Ureter (tissue), 1 donor: ENCODE data around the gene KCNB1. TPM values are rescaled to one million over a fixed set of nuclear protein-coding genes. Genes with fewer than 3 reads are reported as not detected.

Source experiments
- DNase-seq: peaks from one replicate; pipeline ENCODE4 v3.0.0-alpha.2; 2020; ENCODE audit warnings: low spot score
- total RNA-seq: library from RNA; stranded (reverse); gene quantifications from one replicate; pipeline ENCODE4 v1.2.4, GENCODE V29; 2023
- donor health status: DM: yes; HTN: yes; CAD: no.

KCNB1 gene
- total RNA-seq, 1 donor from 2014 or later: 1.6 TPM

GRCh38 chr20:49409302-49409974, 73.0 kb downstream of the KCNB1 start:
- DNase-seq: no peak

DNA sequence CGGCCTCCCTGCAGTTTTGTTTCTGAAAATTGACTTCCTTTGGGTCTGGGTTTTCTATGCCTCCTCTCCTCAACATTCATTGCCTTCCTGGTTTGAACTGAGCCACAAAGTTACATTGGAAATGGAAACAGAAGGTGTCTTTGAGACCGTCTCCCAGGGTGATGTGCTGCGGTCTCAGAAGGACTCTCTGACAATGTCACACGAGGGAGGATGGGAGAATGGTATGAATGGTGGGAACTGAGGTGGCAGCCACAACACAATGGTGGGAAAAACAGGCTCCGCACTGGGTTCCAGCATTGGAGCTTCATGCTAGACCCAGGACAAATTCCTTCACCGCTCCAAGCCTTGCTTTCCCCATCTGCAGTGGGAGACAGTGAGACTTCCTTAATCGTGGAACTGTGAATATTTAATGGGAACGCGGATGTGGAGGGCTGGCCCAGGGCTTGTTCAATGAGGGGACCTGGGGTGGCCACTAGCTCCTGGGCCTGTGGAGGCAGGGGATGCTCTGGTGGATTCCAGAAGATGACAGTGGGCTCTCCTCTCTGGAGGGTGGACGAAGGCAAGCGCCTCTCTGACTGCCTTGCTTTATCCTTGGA, 73.9 kb downstream of the KCNB1 start:
- no peak for DNase-seq

GRCh38 chr20:49406666-49407065, 75.8 kb downstream of the KCNB1 start:
- no peak for DNase-seq

GRCh38 chr20:49405696-49406095, 76.8 kb downstream of the KCNB1 start:
- DNase-seq: no peak

- no peak for DNase-seq
Measured at GRCh38 chr20:49405062-49405683, 77.3 kb downstream of the KCNB1 start.

GRCh38 chr20:49404461-49404860, 78.0 kb downstream of the KCNB1 start:
- no peak for DNase-seq

DNA sequence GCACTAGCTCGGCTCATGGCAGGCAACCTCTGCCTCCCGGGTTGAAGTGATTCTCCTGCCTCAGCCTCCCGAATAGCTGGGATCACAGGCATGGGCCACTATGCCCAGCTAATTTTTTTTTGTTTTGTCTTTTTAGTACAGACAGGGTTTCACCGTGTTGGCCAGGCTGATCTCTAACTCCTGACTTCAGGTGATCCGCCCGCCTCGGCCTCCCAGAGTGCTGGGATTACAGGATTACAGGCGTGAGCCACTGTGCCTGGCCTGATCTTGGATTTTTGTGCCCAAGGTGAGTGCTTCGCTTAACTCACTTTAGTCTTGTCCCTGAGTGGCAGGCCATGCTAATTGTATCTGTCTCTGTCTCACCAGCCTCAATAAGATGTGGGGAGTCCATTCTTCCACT, 78.6 kb downstream of the KCNB1 start:
- no peak for DNase-seq

DNA sequence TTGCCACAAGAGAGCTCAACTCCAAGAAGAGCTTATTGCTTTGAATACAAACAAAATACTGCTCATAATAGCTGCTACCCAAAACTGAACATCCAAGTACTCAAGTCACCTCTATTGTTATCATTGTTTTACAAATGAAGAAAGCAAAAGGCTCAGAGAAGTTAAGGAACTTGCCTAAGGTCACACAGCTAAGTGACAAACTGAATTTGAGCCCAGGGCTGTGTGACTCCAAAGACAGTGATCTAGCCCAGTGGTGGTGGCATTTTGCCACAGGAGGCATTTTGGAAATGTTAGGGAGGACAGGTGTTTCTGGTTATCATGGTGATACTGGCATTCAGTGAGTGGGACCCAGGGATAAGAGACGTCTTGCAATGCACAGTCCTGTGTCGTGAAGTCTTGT, 79.5 kb downstream of the KCNB1 start:
- DNase-seq: no peak

GRCh38 chr20:49400904-49401303, 81.6 kb downstream of the KCNB1 start:
- no peak for DNase-seq

DNA sequence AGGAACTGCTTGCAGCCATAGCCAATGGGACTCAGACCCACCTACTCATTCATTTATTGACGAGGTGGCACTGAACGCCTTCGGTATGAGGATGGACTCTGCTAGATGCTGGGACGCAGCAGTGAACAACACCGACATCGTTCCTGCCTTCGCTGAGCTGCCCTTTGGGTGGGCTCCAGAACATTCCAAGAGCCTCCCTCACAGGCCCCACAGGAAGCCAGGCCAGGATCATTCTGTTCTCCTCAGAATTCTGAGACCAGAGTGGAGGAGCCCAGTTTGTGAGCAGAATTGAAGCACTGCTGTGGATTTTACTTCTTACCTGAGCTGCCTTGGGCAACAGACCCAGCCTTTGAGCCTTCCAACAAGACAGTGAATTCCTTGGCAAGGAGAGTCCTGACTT, 82.1 kb downstream of the KCNB1 start:
- DNase-seq: no peak

DNA sequence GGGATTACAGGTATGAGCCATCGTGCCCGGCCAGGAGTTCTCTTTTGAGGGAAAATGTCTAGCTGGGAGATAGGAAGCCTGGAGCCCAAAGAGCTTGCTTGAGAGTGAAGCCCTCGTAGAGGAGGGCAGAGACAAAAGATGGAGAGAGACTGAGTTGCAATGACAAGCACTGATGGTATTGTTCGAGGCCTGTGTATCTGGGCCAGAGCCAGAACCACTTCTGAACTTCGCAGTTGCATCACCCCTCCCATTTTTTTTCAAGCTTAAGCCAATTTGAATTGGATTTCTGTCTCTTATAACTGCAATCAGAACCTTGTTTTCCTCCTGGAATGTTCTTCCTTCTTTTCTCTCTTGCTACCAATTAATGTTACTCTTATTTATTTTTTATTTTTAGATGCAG, 83.1 kb downstream of the KCNB1 start:
- DNase-seq: no peak

GRCh38 chr20:49398401-49399144, 83.9 kb downstream of the KCNB1 start:
- no peak for DNase-seq

GRCh38 chr20:49397525-49397924, 84.9 kb downstream of the KCNB1 start:
- no peak for DNase-seq

DNA sequence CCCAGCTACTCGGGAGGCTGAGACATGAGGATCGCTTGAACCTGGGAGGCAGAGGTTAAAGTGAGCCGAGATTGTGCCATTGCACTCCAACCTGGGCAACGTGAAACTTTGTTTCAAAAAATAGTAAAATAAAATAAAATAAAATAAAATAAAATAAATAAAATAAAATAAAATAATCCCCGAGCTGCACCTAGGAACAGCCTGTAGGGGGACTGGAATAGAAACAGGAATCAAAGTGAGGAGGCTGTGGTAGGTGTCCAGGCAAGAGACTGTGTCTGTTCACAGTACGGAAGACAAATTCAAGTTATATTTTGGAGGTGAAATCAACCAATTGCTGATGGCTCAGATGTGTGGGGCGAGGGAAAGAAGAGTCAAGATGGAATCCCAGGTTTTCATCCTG, 86.2 kb downstream of the KCNB1 start:
- no peak for DNase-seq

GRCh38 chr20:49395659-49396058, 86.8 kb downstream of the KCNB1 start:
- no peak for DNase-seq

- DNase-seq: peak; percentile 73
Measured at GRCh38 chr20:49395183-49395582, 87.3 kb downstream of the KCNB1 start.

DNA sequence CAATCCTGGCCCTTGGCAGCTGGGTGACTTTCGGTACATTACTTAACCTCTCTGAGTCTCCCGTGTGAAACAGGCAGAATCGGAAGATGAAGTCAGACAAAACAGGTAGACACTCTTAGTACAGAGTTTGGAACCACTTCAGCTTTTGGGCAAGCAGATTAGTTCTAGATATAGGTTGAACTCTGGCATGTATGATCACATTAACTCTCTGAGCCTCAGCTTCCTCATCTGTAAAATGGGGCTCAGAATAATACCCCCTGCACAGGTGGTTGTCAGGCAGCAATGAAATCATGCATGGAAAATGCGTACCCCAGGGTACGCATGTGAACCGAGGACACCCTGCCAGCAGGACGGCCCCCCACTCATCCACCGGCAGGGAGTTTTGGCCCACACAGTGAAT, 87.7 kb downstream of the KCNB1 start:
- DNase-seq: no peak

- DNase-seq: no peak
Measured at GRCh38 chr20:49394264-49394663, 88.2 kb downstream of the KCNB1 start.

DNA sequence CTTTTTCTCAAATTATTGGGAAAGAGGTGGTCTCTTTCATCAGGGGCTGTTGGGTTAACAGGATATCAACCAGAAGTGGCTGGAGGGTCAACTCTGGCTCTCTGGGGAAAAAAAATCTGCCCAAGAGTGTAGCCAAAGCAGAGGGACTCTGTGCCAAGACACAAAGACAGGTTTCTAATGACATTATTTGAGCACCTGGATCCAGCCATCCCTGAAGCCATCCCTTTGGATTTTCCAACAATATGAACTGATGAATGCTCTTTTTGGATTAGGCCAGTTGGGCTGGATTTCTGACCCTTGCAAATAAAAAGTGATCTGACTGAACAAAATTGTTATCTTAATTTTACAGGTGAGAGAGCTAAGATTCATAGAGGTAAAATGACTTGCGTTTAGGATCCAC, 88.7 kb downstream of the KCNB1 start:
- no peak for DNase-seq

DNA sequence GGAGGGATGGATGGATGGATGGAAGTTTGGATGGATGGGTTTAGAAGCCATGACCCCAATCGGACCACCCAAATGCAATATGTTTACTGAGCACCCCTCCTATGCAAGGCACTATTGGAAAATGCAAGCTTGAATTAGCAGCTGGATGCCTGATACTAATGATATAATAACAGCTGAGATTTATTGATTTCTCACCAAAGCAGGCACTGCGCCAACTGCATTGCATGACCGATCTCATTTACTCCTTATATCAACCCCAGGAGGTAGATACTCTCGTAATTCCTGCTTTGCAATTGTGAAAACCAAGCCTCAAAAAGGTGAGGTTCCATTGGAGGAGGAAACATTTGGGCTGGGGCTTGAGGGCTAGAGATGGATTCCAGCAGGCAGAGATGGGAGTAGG, 89.7 kb downstream of the KCNB1 start:
- no peak for DNase-seq

- no peak for DNase-seq
Measured at GRCh38 chr20:49391404-49392245, 90.8 kb downstream of the KCNB1 start.

- no peak for DNase-seq
Measured at GRCh38 chr20:49389854-49390253, 92.6 kb downstream of the KCNB1 start.
